Measurements from ENCODE around the gene RECQL5.

The RECQL5 gene

GRCh38 chr17:75666959-75667790, at the start of gene RECQL5, which contains the start of gene SAP30BP:
Gene RECQL5 (minus strand): TSS chr17:75667154. CDS start chr17:75666557, 597 bp downstream.
Gene SAP30BP (plus strand): TSS chr17:75667338. CDS start chr17:75667373, 35 bp downstream.
- peak; percentile 96 for DNase-seq (ENCODE audit: low read depth)

GRCh38 chr17:75712446-75712845, 45.5 kb upstream of the RECQL5 start:
- no peak for DNase-seq (ENCODE audit: low read depth)

- DNase-seq (ENCODE audit: low read depth): no peak
Measured at GRCh38 chr17:75707079-75707571, 40.2 kb upstream of the RECQL5 start.

GRCh38 chr17:75706042-75706728, 39.2 kb upstream of the RECQL5 start:
- DNase-seq (ENCODE audit: low read depth): no peak

GRCh38 chr17:75704963-75705875, 38.3 kb upstream of the RECQL5 start:
- DNase-seq (ENCODE audit: low read depth): no peak

GRCh38 chr17:75703591-75703990, 36.6 kb upstream of the RECQL5 start:
- DNase-seq (ENCODE audit: low read depth): no peak

GRCh38 chr17:75703191-75703590, 36.2 kb upstream of the RECQL5 start:
- no peak for DNase-seq (ENCODE audit: low read depth)

- DNase-seq (ENCODE audit: low read depth): no peak
Measured at GRCh38 chr17:75701288-75701687, 34.3 kb upstream of the RECQL5 start.

GRCh38 chr17:75698659-75699058, 31.7 kb upstream of the RECQL5 start:
- DNase-seq (ENCODE audit: low read depth): no peak

- no peak for DNase-seq (ENCODE audit: low read depth)
Measured at GRCh38 chr17:75697651-75698291, 30.8 kb upstream of the RECQL5 start.

- DNase-seq (ENCODE audit: low read depth): no peak
Measured at GRCh38 chr17:75695830-75696271, 28.9 kb upstream of the RECQL5 start.

GRCh38 chr17:75695141-75695829, 28.3 kb upstream of the RECQL5 start:
- DNase-seq (ENCODE audit: low read depth): no peak

- DNase-seq (ENCODE audit: low read depth): no peak
Measured at GRCh38 chr17:75694536-75694935, 27.6 kb upstream of the RECQL5 start.

- no peak for DNase-seq (ENCODE audit: low read depth)
Measured at GRCh38 chr17:75693500-75694481, 26.8 kb upstream of the RECQL5 start.

GRCh38 chr17:75692976-75693375, 26.0 kb upstream of the RECQL5 start:
- DNase-seq (ENCODE audit: low read depth): no peak

- DNase-seq (ENCODE audit: low read depth): no peak
Measured at GRCh38 chr17:75691801-75692626, 25.1 kb upstream of the RECQL5 start.

GRCh38 chr17:75691371-75691791, 24.4 kb upstream of the RECQL5 start:
- DNase-seq (ENCODE audit: low read depth): no peak

GRCh38 chr17:75689441-75689873, 22.5 kb upstream of the RECQL5 start:
- no peak for DNase-seq (ENCODE audit: low read depth)
